PFSK-1 (cell line): ENCODE measurements around the gene CDYL.

Experiments used
- POLR2AphosphoS5 ChIP-seq: IDR thresholded peaks from 2 replicates; pipeline ENCODE4 v1.6.1; 2012; ENCODE audit warnings: low read depth, mild to moderate bottlenecking, control low read depth, low read length, moderate library complexity
- REST ChIP-seq, 2 experiments: IDR thresholded peaks; 2 replicates each; pipeline versions ENCODE4 v1.6.1 to v1.8.0; 2011 to 2012; ENCODE audit warnings: low read depth in 2 of 2, low read length in 2 of 2, control low read depth in 1 of 2, inconsistent platforms in 1 of 2, mild to moderate bottlenecking in 1 of 2, moderate library complexity in 1 of 2; ENCODE audit not compliant: insufficient read depth in 1 of 2
- SIN3A ChIP-seq: IDR thresholded peaks from 2 replicates; pipeline ENCODE4 v1.6.1; 2012; ENCODE audit warnings: mild to moderate bottlenecking, low read length, moderate library complexity, borderline replicate concordance; ENCODE audit not compliant: insufficient read depth
- TAF1 ChIP-seq: IDR thresholded peaks from 2 replicates; pipeline ENCODE4 v1.6.1; 2012; ENCODE audit warnings: low read length, control low read depth, borderline replicate concordance; ENCODE audit not compliant: insufficient read depth

GRCh38 chr6:4940416-4940815, 164.2 kb downstream of the CDYL start:
- no peak for TF ChIP-seq TAF1
- TF ChIP-seq SIN3A = no peak
- TF ChIP-seq POLR2AphosphoS5 = no peak
- no peak for TF ChIP-seq REST (IDR thresholded peaks at IDR 0.05; ENCODE audit: insufficient read depth in 1 of 2, low read depth in 2 of 2, low read length in 2 of 2)
